GM13977 (cell line): ENCODE measurements around the gene TBC1D3B.

Experiments used
- DNase-seq: peaks from one replicate; pipeline ENCODE4 v3.0.0; 2012; ENCODE audit warnings: low spot score
- CTCF ChIP-seq: IDR thresholded peaks from 2 replicates; pipeline ENCODE4 v1.5.1; 2012; ENCODE audit warnings: mild to moderate bottlenecking, control low read depth; ENCODE audit not compliant: insufficient read depth; ENCODE audit errors: extremely low read depth, missing control alignments
- in situ Hi-C: fragments of 300-500 bp; cut with MboI; formaldehyde crosslinking; loops from one replicate; pipeline ENCODE4 v1.12.0; 2022; ENCODE audit warnings: low sequenced_read_pairs, low pct_unique_long_range_greater_than_20kb, mixed read lengths, inconsistent platforms; ENCODE audit not compliant: unreplicated experiment

Gene TBC1D3B

GRCh38 chr17:36131931-36132330 lies 44.5 kb downstream of the TBC1D3B start:
- TF ChIP-seq CTCF, result no peak
- in situ Hi-C loops, result no loop called here
- DNase-seq, result peak; percentile 22

GRCh38 chr17:36131421-36131820 lies 45.0 kb downstream of the TBC1D3B start:
- no peak for TF ChIP-seq CTCF
- DNase-seq, result no peak
- in situ Hi-C loops, result no loop called here

GRCh38 chr17:36130346-36130745 lies 46.1 kb downstream of the TBC1D3B start:
- in situ Hi-C loops, result no loop called here
- no peak for TF ChIP-seq CTCF
- DNase-seq, result no peak

- in situ Hi-C loops, result no loop called here
Measured at GRCh38 chr17:36129616-36130015, 46.8 kb downstream of the TBC1D3B start.

GRCh38 chr17:36128411-36128978 lies 47.9 kb downstream of the TBC1D3B start:
- in situ Hi-C loops, result no loop called here
- TF ChIP-seq CTCF, result no peak
- DNase-seq, result no peak

More at GRCh38 chr17:36129616-36130015, 46.8 kb downstream of the TBC1D3B start:
- no peak for TF ChIP-seq CTCF
- no peak for DNase-seq

- TF ChIP-seq CTCF, result no peak
- no peak for DNase-seq
- in situ Hi-C loops, result no loop called here
Measured at GRCh38 chr17:36127911-36128310, 48.5 kb downstream of the TBC1D3B start.
